Mesendoderm (in vitro differentiated cells): ENCODE results near the gene C1QC.
A peak's percentile ranks its signal among the peaks of the same experiment; 100 is the strongest.

Experiments used
- DNase-seq: peaks from one replicate; pipeline ENCODE4 v3.0.0; 2013
- H2AK5ac ChIP-seq: 2 replicates; pipeline ENCODE4 v1.6.1; 2013; ENCODE audit warnings: low read length, inconsistent platforms
- H2BK120ac ChIP-seq: 2 replicates; pipeline ENCODE4 v1.6.1; 2013; ENCODE audit warnings: low read depth, mild to moderate bottlenecking, low read length, moderate library complexity, mixed read lengths
- H2BK15ac ChIP-seq: replicated peaks from 2 replicates; pipeline ENCODE4 v1.6.1; 2013; ENCODE audit warnings: low read depth, mild to moderate bottlenecking, moderate library complexity
- H2BK5ac ChIP-seq: 2 replicates; pipeline ENCODE4 v1.6.1; 2013; ENCODE audit warnings: low read length, inconsistent platforms
- H3K18ac ChIP-seq: 2 replicates; pipeline ENCODE4 v1.6.1; 2013; ENCODE audit warnings: mild to moderate bottlenecking, low read length, mixed read lengths
- H3K23ac ChIP-seq: one replicate; pipeline ENCODE4 v1.6.1; 2013; ENCODE audit warnings: low read length
- H3K27ac ChIP-seq: 2 replicates; pipeline ENCODE4 v1.5.1; 2013; ENCODE audit warnings: low read depth, mild to moderate bottlenecking, inconsistent platforms, low read length, moderate library complexity
- H3K27me3 ChIP-seq: 2 replicates; pipeline ENCODE4 v1.6.1; 2013; ENCODE audit warnings: low read length, control low read depth, mild to moderate bottlenecking, inconsistent platforms; ENCODE audit not compliant: insufficient read depth, poor library complexity
- H3K36me3 ChIP-seq: 2 replicates; pipeline ENCODE4 v1.6.1; 2013; ENCODE audit warnings: low read length, inconsistent platforms; ENCODE audit not compliant: control insufficient read depth, insufficient read depth
- H3K4ac ChIP-seq: one replicate; pipeline ENCODE4 v1.6.1; 2013; ENCODE audit warnings: low read depth, mild to moderate bottlenecking, low read length, moderate library complexity
- H3K4me1 ChIP-seq: 2 replicates; pipeline ENCODE4 v1.6.1; 2013; ENCODE audit warnings: low read depth, low read length, inconsistent platforms; ENCODE audit not compliant: control insufficient read depth
- H3K4me2 ChIP-seq: 2 replicates; pipeline ENCODE4 v1.6.1; 2013; ENCODE audit warnings: low read length
- H3K4me3 ChIP-seq: 2 replicates; pipeline ENCODE4 v1.5.1; 2013; ENCODE audit warnings: mild to moderate bottlenecking, low read length
- H3K56ac ChIP-seq: one replicate; pipeline ENCODE4 v1.6.1; 2013; ENCODE audit warnings: low read length
- H3K79me1 ChIP-seq: 2 replicates; pipeline ENCODE4 v1.6.1; 2013; ENCODE audit warnings: low read length, inconsistent platforms
- H3K79me2 ChIP-seq: 2 replicates; pipeline ENCODE4 v1.6.1; 2013; ENCODE audit warnings: mild to moderate bottlenecking, low read length; ENCODE audit not compliant: control insufficient read depth, insufficient read depth
- H3K9ac ChIP-seq: 2 replicates; pipeline ENCODE4 v1.6.1; 2013; ENCODE audit warnings: low read length, inconsistent platforms
- H4K5ac ChIP-seq: one replicate; pipeline ENCODE4 v1.6.1; 2013; ENCODE audit warnings: low read length
- H4K8ac ChIP-seq: one replicate; pipeline ENCODE4 v1.6.1; 2013; ENCODE audit warnings: low read depth, mild to moderate bottlenecking, control low read depth, low read length, moderate library complexity
- WGBS: extraction: QIAGEN DNeasy Blood & Tissue Kit; methylation state at CpG from one replicate; pipeline ENCODE4 v1.1.7; 2013; ENCODE audit warnings: low lambda C conversion rate, missing lambda C conversion rate; ENCODE audit not compliant: insufficient coverage; ENCODE audit errors: extremely low coverage; 5-methylcytosine and 5-hydroxymethylcytosine counted together

The C1QC gene

GRCh38 chr1:22637907-22638445, 5.5 kb upstream of the C1QC start:
- WGBS: no CpG with 5 or more reads among the region's 3 CpGs
- Histone ChIP-seq H2AK5ac (no peak overlapping the region), H3K4me3 (no peak overlapping the region), H3K27me3 (no peaks in the 10 kb centered on the region), H3K4ac (no peak overlapping the region), H3K4me1 (no peaks in the 10 kb centered on the region), H3K27ac (no peak overlapping the region), H2BK15ac (no peak overlapping the region), H3K9ac (no peak overlapping the region), H3K23ac (no peak overlapping the region), H3K79me1 (no peaks in the 10 kb centered on the region), H2BK120ac (no peak overlapping the region), H3K36me3 (no peaks in the 10 kb centered on the region), H2BK5ac (no peak overlapping the region), H3K56ac (no peak overlapping the region), H3K4me2 (no peak overlapping the region), H3K18ac (no peak overlapping the region), H4K8ac (no peak overlapping the region), H3K79me2 (no peaks in the 10 kb centered on the region), H4K5ac (no peak overlapping the region)
- no peak for DNase-seq

GRCh38 chr1:22638476-22639234, 4.8 kb upstream of the C1QC start:
- Histone ChIP-seq H3K79me1 (no peaks in the 10 kb centered on the region), H2BK120ac (no peak overlapping the region), H3K56ac (no peak overlapping the region), H3K4ac (no peak overlapping the region), H3K4me1 (no peaks in the 10 kb centered on the region), H3K27ac (no peak overlapping the region), H2BK5ac (no peak overlapping the region), H3K4me3 (no peak overlapping the region), H3K4me2 (no peak overlapping the region), H3K18ac (no peak overlapping the region), H3K36me3 (no peaks in the 10 kb centered on the region), H4K5ac (no peak overlapping the region), H2BK15ac (no peak overlapping the region), H3K23ac (no peak overlapping the region), H4K8ac (no peak overlapping the region), H3K9ac (no peak overlapping the region), H2AK5ac (no peak overlapping the region), H3K79me2 (no peaks in the 10 kb centered on the region), H3K27me3 (no peaks in the 10 kb centered on the region)
- DNase-seq: no peak
- WGBS: no CpG with 5 or more reads among the region's 23 CpGs

- no peaks in the 10 kb centered on the region for H3K79me2 ChIP-seq
- DNase-seq: peak; percentile 89
- no peak overlapping the region for H3K18ac ChIP-seq
- no peak overlapping the region for H4K8ac ChIP-seq
- H3K79me1 ChIP-seq: no peaks in the 10 kb centered on the region
- H2BK120ac ChIP-seq: no peak overlapping the region
- no peak overlapping the region for H4K5ac ChIP-seq
- no peak overlapping the region for H2BK5ac ChIP-seq
- H3K4me3 ChIP-seq: no peak overlapping the region
- H2AK5ac ChIP-seq: no peak overlapping the region
- H2BK15ac ChIP-seq: no peak overlapping the region
- no peak overlapping the region for H3K9ac ChIP-seq
- H3K4me2 ChIP-seq: no peak overlapping the region
- H3K23ac ChIP-seq: no peak overlapping the region
- no peaks in the 10 kb centered on the region for H3K27me3 ChIP-seq
- H3K27ac ChIP-seq: no peak overlapping the region
- H3K36me3 ChIP-seq: no peaks in the 10 kb centered on the region
- H3K4me1 ChIP-seq: no peaks in the 10 kb centered on the region
- no CpG with 5 or more reads among the region's 8 CpGs for WGBS
- peak overlapping the region; percentile 70 for H3K56ac ChIP-seq
- H3K4ac ChIP-seq: no peak overlapping the region
Measured at GRCh38 chr1:22639286-22639685, 4.1 kb upstream of the C1QC start.

- H3K27me3 ChIP-seq: no peaks in the 10 kb centered on the region
- H3K56ac ChIP-seq: no peak overlapping the region
- H3K79me2 ChIP-seq: no peaks in the 10 kb centered on the region
- H3K4ac ChIP-seq: no peak overlapping the region
- no CpG with 5 or more reads among the region's 8 CpGs for WGBS
- H3K4me3 ChIP-seq: no peak overlapping the region
- no peak for DNase-seq
- H4K5ac ChIP-seq: no peak overlapping the region
- no peaks in the 10 kb centered on the region for H3K4me1 ChIP-seq
- H3K36me3 ChIP-seq: no peaks in the 10 kb centered on the region
- H3K23ac ChIP-seq: no peak overlapping the region
- H3K79me1 ChIP-seq: no peaks in the 10 kb centered on the region
- H2BK5ac ChIP-seq: no peak overlapping the region
- no peak overlapping the region for H3K27ac ChIP-seq
- H4K8ac ChIP-seq: no peak overlapping the region
- H3K4me2 ChIP-seq: no peak overlapping the region
- no peak overlapping the region for H2BK15ac ChIP-seq
- no peak overlapping the region for H3K9ac ChIP-seq
- no peak overlapping the region for H2AK5ac ChIP-seq
- H2BK120ac ChIP-seq: no peak overlapping the region
- no peak overlapping the region for H3K18ac ChIP-seq
Measured at GRCh38 chr1:22641247-22641646, 2.2 kb upstream of the C1QC start.

GRCh38 chr1:22641906-22642636, 1.4 kb upstream of the C1QC start:
- H3K4ac ChIP-seq: no peak overlapping the region
- H3K23ac ChIP-seq: no peak overlapping the region
- peak; percentile 57 for DNase-seq
- no peak overlapping the region for H2AK5ac ChIP-seq
- no peaks in the 10 kb centered on the region for H3K36me3 ChIP-seq
- H3K27me3 ChIP-seq: no peaks in the 10 kb centered on the region
- no peak overlapping the region for H2BK5ac ChIP-seq
- H3K4me3 ChIP-seq: no peak overlapping the region
- no CpG with 5 or more reads among the region's 18 CpGs for WGBS
- H4K5ac ChIP-seq: no peak overlapping the region
- no peaks in the 10 kb centered on the region for H3K79me1 ChIP-seq
- H3K4me2 ChIP-seq: no peak overlapping the region
- no peak overlapping the region for H3K27ac ChIP-seq
- no peak overlapping the region for H3K9ac ChIP-seq
- H2BK15ac ChIP-seq: no peak overlapping the region
- H3K4me1 ChIP-seq: no peaks in the 10 kb centered on the region
- no peak overlapping the region for H2BK120ac ChIP-seq
- no peak overlapping the region for H4K8ac ChIP-seq
- no peak overlapping the region for H3K18ac ChIP-seq
- H3K79me2 ChIP-seq: no peaks in the 10 kb centered on the region
- no peak overlapping the region for H3K56ac ChIP-seq
